A172 (cell line): ENCODE measurements around the gene HEMK1. TPM values are rescaled to one million over a fixed set of nuclear protein-coding genes. Genes with fewer than 3 reads are reported as not detected.
A peak's percentile ranks its signal among the peaks of the same experiment; 100 is the strongest.

Experiments
- DNase-seq: peaks from one replicate; pipeline ENCODE4 v3.0.0-alpha.2; 2015; ENCODE audit warnings: low spot score
- total RNA-seq: library from RNA; depleted of rRNA; stranded (reverse); fragments of >200 nt; shearing (Covaris generic); gene quantifications from 2 replicates; pipeline ENCODE4 v1.2.3, GENCODE V29; 2014; rRNA removed

HEMK1 gene
- total RNA-seq, 1 experiment from 2014 or later = 15.3 TPM

GRCh38 chr3:50637945-50638344, 68.6 kb downstream of the HEMK1 start:
- DNase-seq = no peak

GRCh38 chr3:50639055-50639494, 69.8 kb downstream of the HEMK1 start:
- peak; percentile 73 for DNase-seq

- no peak for DNase-seq
Measured at GRCh38 chr3:50642382-50642781, 73.1 kb downstream of the HEMK1 start.

- DNase-seq = no peak
Measured at GRCh38 chr3:50644561-50644960, 75.2 kb downstream of the HEMK1 start.

- DNase-seq = no peak
Measured at GRCh38 chr3:50645378-50645777, 76.1 kb downstream of the HEMK1 start.

Other genes starting within 250 kb of the HEMK1 start
- 113 TPM in 2 replicates for gene HYAL2, start 246.8 kb upstream of the HEMK1 start, total RNA-seq
- 30.6 and 34.3 TPM in 2 replicates for gene TUSC2, start 241.3 kb upstream of the HEMK1 start, total RNA-seq
- 12.9 and 16.9 TPM in 2 replicates for gene RASSF1, start 228.7 kb upstream of the HEMK1 start, total RNA-seq
- 0.09 and 0.62 TPM in 2 replicates for gene ZMYND10, start 223.8 kb upstream of the HEMK1 start, total RNA-seq
- gene NPRL2, start 218.7 kb upstream of the HEMK1 start, total RNA-seq = 23.1 and 24.8 TPM in 2 replicates
- 46.9 and 53.7 TPM in 2 replicates for gene CYB561D2, start 218.7 kb upstream of the HEMK1 start, total RNA-seq
- gene TMEM115, start 210.0 kb upstream of the HEMK1 start, total RNA-seq = 57.3 and 58.9 TPM in 2 replicates
- gene CACNA2D2, start 65.9 kb upstream of the HEMK1 start, total RNA-seq = 0.22 and 0.26 TPM in 2 replicates
- gene C3orf18, start 1.8 kb upstream of the HEMK1 start, total RNA-seq = 0.43 TPM in 1 of 2 replicates, not detected in the other
- 1.1 and 2.3 TPM in 2 replicates for gene CISH, start 42.3 kb downstream of the HEMK1 start, total RNA-seq
- gene MAPKAPK3, start 47.6 kb downstream of the HEMK1 start, total RNA-seq = 78.1 and 84.0 TPM in 2 replicates
- 1.4 TPM in 2 replicates for gene DOCK3, start 105.4 kb downstream of the HEMK1 start, total RNA-seq